Tongue (tissue), 2 donors: ENCODE results near the gene ULBP3. TPM values are rescaled to one million over a fixed set of nuclear protein-coding genes. Genes with fewer than 3 reads are reported as not detected.
"Not testable (repeated sequence)": the region's sequence is repeated elsewhere in the genome, so short reads cannot be mapped to it uniquely, and the experiment has no call there.

ENCODE experiments used
- DNase-seq: peaks from one replicate; pipeline ENCODE4 v3.0.0-alpha.2; 2015
- total RNA-seq: library from RNA; depleted of rRNA; stranded (reverse); fragments of >200 nt; gene quantifications from one replicate; pipeline ENCODE4 v1.2.3, GENCODE V29; 2014

Gene ULBP3
- total RNA-seq, 1 donor from 2014 or later, result 1.8 TPM

GRCh38 chr6:150015281-150016001, 53.5 kb downstream of the ULBP3 start:
- not testable (repeated sequence) for DNase-seq

GRCh38 chr6:150014623-150015280, 54.2 kb downstream of the ULBP3 start:
- DNase-seq, result not testable (repeated sequence)

- DNase-seq, result not testable (repeated sequence)
Measured at GRCh38 chr6:150013785-150014622, 54.9 kb downstream of the ULBP3 start.

- DNase-seq, result not testable (repeated sequence)
Measured at GRCh38 chr6:150012846-150013784, 55.8 kb downstream of the ULBP3 start.

Other genes starting within 250 kb of the ULBP3 start
- 38.5 TPM for gene LRP11, start 204.8 kb downstream of the ULBP3 start, total RNA-seq
- 8.8 TPM for gene RAET1E, start 171.0 kb downstream of the ULBP3 start, total RNA-seq
- 1.1 TPM for gene RAET1G, start 146.0 kb downstream of the ULBP3 start, total RNA-seq
- not detected for gene ULBP2, start 127.1 kb downstream of the ULBP3 start, total RNA-seq
- gene ULBP1, start 105.2 kb downstream of the ULBP3 start, total RNA-seq, result 0.41 TPM
- 3.3 TPM for gene RAET1L, start 43.6 kb downstream of the ULBP3 start, total RNA-seq
- 42.3 TPM for gene PPP1R14C, start 73.9 kb upstream of the ULBP3 start, total RNA-seq